ENCODE data around the gene FEZ2.

DNA sequence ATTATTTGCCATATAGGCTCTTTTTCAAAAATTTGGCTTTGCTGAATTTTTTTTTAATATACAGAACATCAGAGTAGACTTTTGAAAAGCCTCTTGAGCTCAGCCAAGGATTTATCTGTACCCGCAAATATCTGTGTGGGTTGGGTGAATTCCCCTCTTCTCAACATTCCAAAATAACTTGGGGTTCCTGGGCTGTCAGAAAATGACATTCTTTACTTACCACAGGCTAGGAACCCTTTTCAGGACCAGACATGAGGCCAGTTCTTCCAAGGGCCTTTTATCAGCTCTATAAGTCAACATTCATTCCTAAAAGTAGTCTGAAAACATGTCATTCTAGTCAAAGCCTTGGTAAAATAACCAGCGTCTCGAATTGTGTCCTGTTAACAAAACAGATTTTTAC lies 28.8 kb upstream of the FEZ2 start:
- TF ChIP-seq SP1 (IDR thresholded peaks at IDR 0.05) (no peak), L3MBTL2 (conservative IDR thresholded peaks at IDR 0.05) (no peak), FOXK2 (IDR thresholded peaks at IDR 0.05) (no peak), ZNF384 (IDR thresholded peaks at IDR 0.05) (no peak), BHLHE40 (IDR thresholded peaks at IDR 0.05; ENCODE audit: borderline replicate concordance) (no peak), HDGF (IDR thresholded peaks at IDR 0.05; ENCODE audit: borderline replicate concordance) (no peak)

Measured in HEK293T (cell line).